WTC11 (cell line): ENCODE data around the gene FBXO15. TPM values are rescaled to one million over a fixed set of nuclear protein-coding genes. Genes with fewer than 3 reads are reported as not detected.

ENCODE experiments used
- ATAC-seq: fragments of 200-7000 bp; cut with Tn5 transposase; 2 replicates; pipeline ENCODE4 v1.10.0; 2021; ENCODE audit warnings: mild to moderate bottlenecking, moderate library complexity
- CTCF ChIA-PET: fragments of 300-600 bp; sonication (Branson Sonifier 250); formaldehyde crosslinking; loops from one replicate; lab custom pipeline; 2021; ENCODE audit warnings: antibody characterized with exemption; lab: Charles Lee
- POLR2A ChIA-PET: fragments of 350-600 bp; sonication (Branson Sonifier 250); formaldehyde crosslinking; loops from one replicate; lab custom pipeline; 2021; ENCODE audit warnings: antibody characterized with exemption; lab: Charles Lee
- DNase-seq: peaks from one replicate; pipeline ENCODE4 v3.0.0; 2021; ENCODE audit warnings: low spot score
- H3K27ac Mint-ChIP-seq: 2 replicates; pipeline ENCODE4 v1.8.0; 2021; ENCODE audit warnings: mixed read lengths
- H3K27me3 Mint-ChIP-seq: 2 replicates; pipeline ENCODE4 v1.8.0; 2021; ENCODE audit warnings: low read depth, mild to moderate bottlenecking, moderate library complexity, mixed read lengths
- H3K36me3 Mint-ChIP-seq: 2 replicates; pipeline ENCODE4 v1.8.0; 2021; ENCODE audit warnings: mixed read lengths
- H3K4me1 Mint-ChIP-seq: 2 replicates; pipeline ENCODE4 v1.8.0; 2022; ENCODE audit warnings: mixed read lengths
- H3K4me3 Mint-ChIP-seq: 2 replicates; pipeline ENCODE4 v1.8.0; 2021; ENCODE audit warnings: mild to moderate bottlenecking, moderate library complexity, mixed read lengths
- H3K9me3 Mint-ChIP-seq: 2 replicates; pipeline ENCODE4 v1.8.0; 2021; ENCODE audit warnings: mixed read lengths
- ATF1 ChIP-seq: sonication (generic); formaldehyde crosslinking; IDR thresholded peaks from 2 replicates; pipeline ENCODE4 v1.8.1; 2023; ENCODE audit warnings: mild to moderate bottlenecking, moderate library complexity, missing genetic modification reagents
- ATF2 ChIP-seq: sonication (generic); formaldehyde crosslinking; IDR thresholded peaks from 2 replicates; pipeline ENCODE4 v1.8.1; 2022; ENCODE audit warnings: low read depth, missing genetic modification reagents, borderline replicate concordance
- ETV6 ChIP-seq: sonication (generic); formaldehyde crosslinking; IDR thresholded peaks from 2 replicates; pipeline ENCODE4 v1.8.1; 2022; ENCODE audit warnings: mild to moderate bottlenecking, missing genetic modification reagents
- JAZF1 ChIP-seq: fragments of 250-450 bp; sonication (Bioruptor Pico); IDR thresholded peaks from 2 replicates; pipeline ENCODE4 v1.9.0; 2021; ENCODE audit warnings: moderate library complexity, mild to moderate bottlenecking, inconsistent platforms
- MAX ChIP-seq: sonication (generic); formaldehyde crosslinking; IDR thresholded peaks from 2 replicates; pipeline ENCODE4 v1.8.0; 2022; ENCODE audit warnings: mild to moderate bottlenecking, missing genetic modification reagents
- NFE2L1 ChIP-seq: sonication (generic); formaldehyde crosslinking; IDR thresholded peaks from 2 replicates; pipeline ENCODE4 v1.8.1; 2023; ENCODE audit warnings: missing genetic modification reagents
- NR1H2 ChIP-seq: sonication (generic); formaldehyde crosslinking; IDR thresholded peaks from 2 replicates; pipeline ENCODE4 v1.9.0; 2021; ENCODE audit warnings: mild to moderate bottlenecking, moderate library complexity, missing genetic modification reagents
- PRRX2 ChIP-seq: fragments of 250-450 bp; sonication (Bioruptor Pico); IDR thresholded peaks from 2 replicates; pipeline ENCODE4 v1.8.0; 2021; ENCODE audit warnings: mild to moderate bottlenecking
- RELA ChIP-seq: sonication (generic); formaldehyde crosslinking; IDR thresholded peaks from 2 replicates; pipeline ENCODE4 v1.8.1; 2022; ENCODE audit warnings: missing genetic modification reagents, mild to moderate bottlenecking, borderline replicate concordance
- RORB ChIP-seq: fragments of 250-450 bp; sonication (Bioruptor Pico); IDR thresholded peaks from 2 replicates; pipeline ENCODE4 v1.9.0; 2021; ENCODE audit warnings: mild to moderate bottlenecking
- SMAD3 ChIP-seq: sonication (generic); formaldehyde crosslinking; IDR thresholded peaks from 2 replicates; pipeline ENCODE4 v1.8.0; 2022; ENCODE audit warnings: missing genetic modification reagents, mild to moderate bottlenecking, borderline replicate concordance
- USF1 ChIP-seq: sonication (generic); formaldehyde crosslinking; IDR thresholded peaks from 2 replicates; pipeline ENCODE4 v1.8.0; 2022; ENCODE audit warnings: mild to moderate bottlenecking, missing genetic modification reagents
- ZNF263 ChIP-seq: sonication (generic); formaldehyde crosslinking; IDR thresholded peaks from 2 replicates; pipeline ENCODE4 v1.8.1; 2022; ENCODE audit warnings: low read depth, mild to moderate bottlenecking, moderate library complexity, missing genetic modification reagents
- ZNF396 ChIP-seq: fragments of 250-450 bp; sonication (Bioruptor Pico); IDR thresholded peaks from 2 replicates; pipeline ENCODE4 v1.8.0; 2021; ENCODE audit warnings: mild to moderate bottlenecking, moderate library complexity, borderline replicate concordance
- ZSCAN18 ChIP-seq: fragments of 250-450 bp; sonication (Bioruptor Pico); IDR thresholded peaks from 2 replicates; pipeline ENCODE4 v2.1.2; 2022; ENCODE audit warnings: mild to moderate bottlenecking, moderate library complexity
- total RNA-seq: library from RNA; stranded (reverse); gene quantifications from 3 replicates; pipeline ENCODE4 v1.2.3, GENCODE V29; 2021
- TF ChIP-seq, protein P1 (sequence below): fragments of 250-450 bp; sonication (Bioruptor Pico); IDR thresholded peaks from 2 replicates; pipeline ENCODE4 v1.8.0; 2021; ENCODE audit warnings: mild to moderate bottlenecking
- TF ChIP-seq, protein P2 (sequence below): sonication (generic); formaldehyde crosslinking; IDR thresholded peaks from 2 replicates; pipeline ENCODE4 v1.8.1; 2022; ENCODE audit warnings: missing genetic modification reagents, borderline replicate concordance
- TF ChIP-seq, protein P3 (sequence below): fragments of 250-450 bp; sonication (Bioruptor Pico); IDR thresholded peaks from 2 replicates; pipeline ENCODE4 v1.9.0; 2021; ENCODE audit warnings: mild to moderate bottlenecking
- TF ChIP-seq, protein P4 (sequence below): sonication (generic); formaldehyde crosslinking; IDR thresholded peaks from 2 replicates; pipeline ENCODE4 v1.8.1; 2022; ENCODE audit warnings: mild to moderate bottlenecking, missing genetic modification reagents, moderate library complexity, borderline replicate concordance

FBXO15 gene
- total RNA-seq, 1 experiment from 2014 or later, result 0.96 TPM

DNA sequence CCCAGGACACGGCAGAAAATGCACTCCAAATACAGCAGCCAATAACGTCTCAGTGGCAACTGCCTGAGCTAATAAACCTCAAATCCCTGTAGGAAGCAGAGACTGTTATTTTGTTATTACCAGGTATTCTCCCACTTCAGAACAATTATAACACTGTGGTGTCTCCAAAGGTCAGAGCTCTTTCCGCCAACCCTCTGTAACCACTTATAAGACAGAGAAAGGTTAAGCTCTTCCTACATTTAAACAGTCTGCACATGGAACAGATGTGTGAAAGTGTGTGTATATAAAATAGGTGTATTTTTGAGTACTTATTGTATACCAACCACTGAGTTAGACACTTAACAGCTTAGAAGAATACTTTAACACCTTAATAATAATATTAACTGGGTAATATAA is 64.1 kb downstream of the FBXO15 start:
- ATAC-seq (no peak), DNase-seq (no peak)
- CTCF ChIA-PET, result interaction anchor here (1.5 to 2.7 kb wide), 15 partner anchors 9 to 410 kb away, joined by 5 to 52 read pairs (median 10); no protein-coding TSS in a partner anchor
- POLR2A ChIA-PET, result no interaction called here
- H3K27me3 Mint-ChIP-seq, result no peaks in the 10 kb centered on the region
- H3K4me3 Mint-ChIP-seq, result no peak overlapping the region
- TF ChIP-seq, protein P1, sequence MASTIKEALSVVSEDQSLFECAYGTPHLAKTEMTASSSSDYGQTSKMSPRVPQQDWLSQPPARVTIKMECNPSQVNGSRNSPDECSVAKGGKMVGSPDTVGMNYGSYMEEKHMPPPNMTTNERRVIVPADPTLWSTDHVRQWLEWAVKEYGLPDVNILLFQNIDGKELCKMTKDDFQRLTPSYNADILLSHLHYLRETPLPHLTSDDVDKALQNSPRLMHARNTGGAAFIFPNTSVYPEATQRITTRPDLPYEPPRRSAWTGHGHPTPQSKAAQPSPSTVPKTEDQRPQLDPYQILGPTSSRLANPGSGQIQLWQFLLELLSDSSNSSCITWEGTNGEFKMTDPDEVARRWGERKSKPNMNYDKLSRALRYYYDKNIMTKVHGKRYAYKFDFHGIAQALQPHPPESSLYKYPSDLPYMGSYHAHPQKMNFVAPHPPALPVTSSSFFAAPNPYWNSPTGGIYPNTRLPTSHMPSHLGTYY (CRISPR knock-in tag), result no peak
- TF ChIP-seq ZSCAN18 (CRISPR knock-in tag) (no peak), JAZF1 (no peak), ZNF396 (CRISPR knock-in tag) (no peak), USF1 (CRISPR knock-in tag) (no peak), RELA (no peak), NR1H2 (no peak), PRRX2 (CRISPR knock-in tag) (no peak), ATF2 (CRISPR knock-in tag) (no peak), ATF1 (no peak), ZNF263 (no peak), MAX (CRISPR knock-in tag) (no peak), NFE2L1 (CRISPR knock-in tag) (no peak), RORB (CRISPR knock-in tag) (no peak), ETV6 (no peak), SMAD3 (CRISPR knock-in tag) (no peak)
- TF ChIP-seq, protein P2, sequence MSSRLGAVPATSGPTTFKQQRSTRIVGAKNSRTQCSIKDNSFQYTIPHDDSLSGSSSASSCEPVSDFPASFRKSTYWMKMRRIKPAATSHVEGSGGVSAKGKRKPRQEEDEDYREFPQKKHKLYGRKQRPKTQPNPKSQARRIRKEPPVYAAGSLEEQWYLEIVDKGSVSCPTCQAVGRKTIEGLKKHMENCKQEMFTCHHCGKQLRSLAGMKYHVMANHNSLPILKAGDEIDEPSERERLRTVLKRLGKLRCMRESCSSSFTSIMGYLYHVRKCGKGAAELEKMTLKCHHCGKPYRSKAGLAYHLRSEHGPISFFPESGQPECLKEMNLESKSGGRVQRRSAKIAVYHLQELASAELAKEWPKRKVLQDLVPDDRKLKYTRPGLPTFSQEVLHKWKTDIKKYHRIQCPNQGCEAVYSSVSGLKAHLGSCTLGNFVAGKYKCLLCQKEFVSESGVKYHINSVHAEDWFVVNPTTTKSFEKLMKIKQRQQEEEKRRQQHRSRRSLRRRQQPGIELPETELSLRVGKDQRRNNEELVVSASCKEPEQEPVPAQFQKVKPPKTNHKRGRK (CRISPR knock-in tag), result no peak
- TF ChIP-seq, protein P3, sequence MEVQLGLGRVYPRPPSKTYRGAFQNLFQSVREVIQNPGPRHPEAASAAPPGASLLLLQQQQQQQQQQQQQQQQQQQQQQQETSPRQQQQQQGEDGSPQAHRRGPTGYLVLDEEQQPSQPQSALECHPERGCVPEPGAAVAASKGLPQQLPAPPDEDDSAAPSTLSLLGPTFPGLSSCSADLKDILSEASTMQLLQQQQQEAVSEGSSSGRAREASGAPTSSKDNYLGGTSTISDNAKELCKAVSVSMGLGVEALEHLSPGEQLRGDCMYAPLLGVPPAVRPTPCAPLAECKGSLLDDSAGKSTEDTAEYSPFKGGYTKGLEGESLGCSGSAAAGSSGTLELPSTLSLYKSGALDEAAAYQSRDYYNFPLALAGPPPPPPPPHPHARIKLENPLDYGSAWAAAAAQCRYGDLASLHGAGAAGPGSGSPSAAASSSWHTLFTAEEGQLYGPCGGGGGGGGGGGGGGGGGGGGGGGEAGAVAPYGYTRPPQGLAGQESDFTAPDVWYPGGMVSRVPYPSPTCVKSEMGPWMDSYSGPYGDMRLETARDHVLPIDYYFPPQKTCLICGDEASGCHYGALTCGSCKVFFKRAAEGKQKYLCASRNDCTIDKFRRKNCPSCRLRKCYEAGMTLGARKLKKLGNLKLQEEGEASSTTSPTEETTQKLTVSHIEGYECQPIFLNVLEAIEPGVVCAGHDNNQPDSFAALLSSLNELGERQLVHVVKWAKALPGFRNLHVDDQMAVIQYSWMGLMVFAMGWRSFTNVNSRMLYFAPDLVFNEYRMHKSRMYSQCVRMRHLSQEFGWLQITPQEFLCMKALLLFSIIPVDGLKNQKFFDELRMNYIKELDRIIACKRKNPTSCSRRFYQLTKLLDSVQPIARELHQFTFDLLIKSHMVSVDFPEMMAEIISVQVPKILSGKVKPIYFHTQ (CRISPR knock-in tag), result no peak
- TF ChIP-seq, protein P4, sequence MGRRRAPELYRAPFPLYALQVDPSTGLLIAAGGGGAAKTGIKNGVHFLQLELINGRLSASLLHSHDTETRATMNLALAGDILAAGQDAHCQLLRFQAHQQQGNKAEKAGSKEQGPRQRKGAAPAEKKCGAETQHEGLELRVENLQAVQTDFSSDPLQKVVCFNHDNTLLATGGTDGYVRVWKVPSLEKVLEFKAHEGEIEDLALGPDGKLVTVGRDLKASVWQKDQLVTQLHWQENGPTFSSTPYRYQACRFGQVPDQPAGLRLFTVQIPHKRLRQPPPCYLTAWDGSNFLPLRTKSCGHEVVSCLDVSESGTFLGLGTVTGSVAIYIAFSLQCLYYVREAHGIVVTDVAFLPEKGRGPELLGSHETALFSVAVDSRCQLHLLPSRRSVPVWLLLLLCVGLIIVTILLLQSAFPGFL, result no peak
- peaks cover 3% of the 10 kb centered on the region for H3K4me1 Mint-ChIP-seq
- no peaks in the 10 kb centered on the region for H3K36me3 Mint-ChIP-seq
- H3K9me3 Mint-ChIP-seq, result peaks cover 5% of the 10 kb centered on the region
- no peak overlapping the region for H3K27ac Mint-ChIP-seq
